ENCODE data around the gene B4GALNT4. TPM values are rescaled to one million over a fixed set of nuclear protein-coding genes. Genes with fewer than 3 reads are reported as not detected.
A peak's percentile ranks its signal among the peaks of the same experiment; 100 is the strongest.

Gene B4GALNT4
- total and polyA plus RNA-seq, 2 of the 13 experiments (the other 11 are each of a cell fraction or from before 2014, with no cell fraction given), result 30.5 to 50.1 TPM

- TF ChIP-seq PAF1 (CRISPR knock-in tag; IDR thresholded peaks at IDR 0.05) (no peak), EHMT2 (IDR thresholded peaks at IDR 0.05; ENCODE audit: borderline replicate concordance, low read depth, low read length) (no peak), U2AF2 (IDR thresholded peaks at IDR 0.05; ENCODE audit: low read depth, low read length) (no peak), ZNF646 (CRISPR knock-in tag; IDR thresholded peaks at IDR 0.05) (no peak), ZFAT (CRISPR knock-in tag; conservative IDR thresholded peaks at IDR 0.05) (no peak), ZNF878 (CRISPR knock-in tag; IDR thresholded peaks at IDR 0.05) (no peak), DR1 (CRISPR knock-in tag; IDR thresholded peaks at IDR 0.05) (0 out of 2 replicates have a peak, but pooled peaks have one; percentile 43), ZNF710 (CRISPR knock-in tag; IDR thresholded peaks at IDR 0.05; ENCODE audit: borderline replicate concordance) (no peak), SIX4 (CRISPR knock-in tag; IDR thresholded peaks at IDR 0.05) (no peak), HMGXB4 (CRISPR knock-in tag; IDR thresholded peaks at IDR 0.05; ENCODE audit: borderline replicate concordance in 1 of 2, low read depth in 1 of 2) (peak; percentile 82), ZNF296 (CRISPR knock-in tag; conservative IDR thresholded peaks at IDR 0.05) (no peak), MTA3 (CRISPR knock-in tag; IDR thresholded peaks at IDR 0.05) (no peak), TAF1 (CRISPR knock-in tag; IDR thresholded peaks at IDR 0.05) (peak; percentile 43; the same call in 1 of the 2 replicates), YEATS2 (CRISPR knock-in tag; IDR thresholded peaks at IDR 0.05; ENCODE audit: borderline replicate concordance) (peak; percentile 24; the same call in 1 of the 2 replicates), HIVEP1 (CRISPR knock-in tag; IDR thresholded peaks at IDR 0.05) (peak; percentile 25; the same call in 1 of the 2 replicates), TEAD3 (CRISPR knock-in tag; optimal IDR thresholded peaks at IDR 0.05; ENCODE audit: borderline replicate concordance) (peak; percentile 55), ZNF780A (CRISPR knock-in tag; IDR thresholded peaks at IDR 0.05) (no peak), MIXL1 (CRISPR knock-in tag; IDR thresholded peaks at IDR 0.05) (0 out of 2 replicates have a peak, but pooled peaks have one; percentile 13), ZNF468 (CRISPR knock-in tag; IDR thresholded peaks at IDR 0.05) (no peak)
These were observed 5.1 kb upstream of the B4GALNT4 start (continued) for GRCh38 chr11:363948-364761.
